H1 (cell line): ENCODE results near the gene NR5A2. TPM values are rescaled to one million over a fixed set of nuclear protein-coding genes. Genes with fewer than 3 reads are reported as not detected.

Experiments
- CTCF ChIA-PET: fragments of 300-600 bp; sonication (Branson Sonifier 250); formaldehyde crosslinking; loops from one replicate; lab custom pipeline; 2021; ENCODE audit not compliant: partially characterized antibody; lab: Charles Lee
- POLR2A ChIA-PET: fragments of 300-600 bp; sonication (Branson Sonifier 250); formaldehyde crosslinking; loops from one replicate; lab custom pipeline; 2021; ENCODE audit warnings: inconsistent platforms; ENCODE audit not compliant: partially characterized antibody; lab: Charles Lee
- DNase-seq, 2 experiments: peaks; one replicate each; pipeline versions ENCODE4 v3.0.0 to v3.0.0-alpha.2; 2010 to 2022; ENCODE audit warnings: low spot score in 2 of 2, low read depth in 1 of 2, mixed read lengths in 1 of 2
- FAIRE-seq: peaks from 2 replicates; lab custom pipeline; 2011; peaks lifted over from hg19 to GRCh38; lab: Jason Lieb, UNC
- H2AFZ ChIP-seq: 2 replicates; pipeline ENCODE4 v1.8.1; 2012; ENCODE audit warnings: low read length, inconsistent platforms
- H2AK5ac ChIP-seq: 2 replicates; pipeline ENCODE4 v1.6.1; 2013; ENCODE audit warnings: low read depth, low read length
- H2BK120ac ChIP-seq: replicated peaks from 2 replicates; pipeline ENCODE3; 2013; ENCODE audit warnings: low read depth, low read length, inconsistent platforms
- H2BK12ac ChIP-seq: 2 replicates; pipeline ENCODE4 v1.6.1; 2013; ENCODE audit warnings: low read depth, low read length
- H2BK15ac ChIP-seq: 2 replicates; pipeline ENCODE4 v1.6.1; 2013; ENCODE audit warnings: low read length
- H2BK20ac ChIP-seq: 2 replicates; pipeline ENCODE4 v1.6.1; 2013; ENCODE audit warnings: low read length
- H2BK5ac ChIP-seq: 2 replicates; pipeline ENCODE4 v1.6.1; 2013; ENCODE audit warnings: low read depth, low read length
- H3K14ac ChIP-seq: 2 replicates; pipeline ENCODE4 v1.6.1; 2013; ENCODE audit warnings: inconsistent platforms; ENCODE audit not compliant: insufficient read length
- H3K18ac ChIP-seq: 2 replicates; pipeline ENCODE4 v1.6.1; 2013; ENCODE audit warnings: low read length; ENCODE audit errors: extremely low read depth
- H3K23ac ChIP-seq: 2 replicates; pipeline ENCODE4 v1.6.1; 2013; ENCODE audit warnings: inconsistent platforms; ENCODE audit not compliant: insufficient read length
- H3K23me2 ChIP-seq: 2 replicates; pipeline ENCODE4 v1.6.1; 2013; ENCODE audit warnings: low read depth, low read length
- H3K27ac ChIP-seq: 2 replicates; pipeline ENCODE4 v1.6.1; 2011; ENCODE audit warnings: low read depth, low read length, inconsistent platforms
- H3K27me3 ChIP-seq, 4 experiments: replicated peaks in 1 of 4; 1 replicate in 1 of 4; 2 replicates in 3 of 4; pipeline versions ENCODE4 v1.6.1 to v1.8.1; 2011 to 2013; ENCODE audit warnings: low read length in 3 of 4, mild to moderate bottlenecking in 3 of 4, inconsistent platforms in 2 of 4, mixed read lengths in 2 of 4, moderate library complexity in 1 of 4; ENCODE audit not compliant: control insufficient read depth in 3 of 4, insufficient read depth in 3 of 4; ENCODE audit errors: extremely low read depth in 1 of 4
- H3K36me3 ChIP-seq, 4 experiments: 2 replicates each; pipeline versions ENCODE4 v1.6.1 to v1.8.1; 2011 to 2013; ENCODE audit warnings: mild to moderate bottlenecking in 4 of 4, low read length in 3 of 4, moderate library complexity in 2 of 4, control low read depth in 1 of 4, inconsistent platforms in 1 of 4; ENCODE audit not compliant: insufficient read depth in 4 of 4, control insufficient read depth in 2 of 4
- H3K4ac ChIP-seq: replicated peaks from 2 replicates; pipeline ENCODE3; 2013; ENCODE audit warnings: low read length, low read depth, mixed read lengths, inconsistent platforms; ENCODE audit not compliant: insufficient read length
- H3K4me1 ChIP-seq, 4 experiments: replicated peaks in 1 of 4; 1 replicate in 1 of 4; 2 replicates in 3 of 4; pipeline versions ENCODE4 v1.6.1 to v1.8.1; 2011 to 2013; ENCODE audit warnings: low read length in 3 of 4, inconsistent platforms in 2 of 4, mixed read lengths in 1 of 4; ENCODE audit not compliant: insufficient read depth in 4 of 4, control insufficient read depth in 3 of 4
- H3K4me2 ChIP-seq, 2 experiments: 2 replicates each; pipeline versions ENCODE4 v1.6.1 to v1.8.1; 2011 to 2013; ENCODE audit warnings: low read depth in 2 of 2, low read length in 2 of 2, control low read depth in 1 of 2, inconsistent platforms in 1 of 2, mild to moderate bottlenecking in 1 of 2; ENCODE audit not compliant: insufficient read depth in 1 of 2
- H3K4me3 ChIP-seq, 4 experiments: fragments of 200-600, 300-600 bp in 1 of 4; sonication (generic), shearing (Covaris generic), sonication (Bioruptor Twin) in 1 of 4; 2 replicates each; pipeline versions ENCODE4 v1.5.1 to v1.8.1; 2011 to 2016; ENCODE audit warnings: low read length in 4 of 4, low read depth in 3 of 4, control low read depth in 2 of 4, inconsistent platforms in 2 of 4, mild to moderate bottlenecking in 2 of 4, mixed read lengths in 1 of 4, moderate library complexity in 1 of 4; ENCODE audit not compliant: insufficient read depth in 2 of 4; ENCODE audit errors: extremely low read depth in 1 of 4
- H3K56ac ChIP-seq: replicated peaks from 2 replicates; pipeline ENCODE3; 2013; ENCODE audit warnings: low read depth, mild to moderate bottlenecking, mixed read lengths, low read length, inconsistent platforms; ENCODE audit not compliant: insufficient read length
- H3K79me1 ChIP-seq: 2 replicates; pipeline ENCODE4 v1.6.1; 2013; ENCODE audit warnings: low read depth, low read length, control low read depth
- H3K79me2 ChIP-seq, 2 experiments: 2 replicates each; pipeline versions ENCODE4 v1.6.1 to v1.8.1; 2012 to 2013; ENCODE audit warnings: low read length in 2 of 2, mild to moderate bottlenecking in 2 of 2, inconsistent platforms in 1 of 2; ENCODE audit not compliant: insufficient read depth in 2 of 2, control insufficient read depth in 1 of 2
- H3K9ac ChIP-seq, 4 experiments: replicated peaks in 1 of 4; 1 replicate in 1 of 4; 2 replicates in 3 of 4; pipeline versions ENCODE4 v1.6.1 to v1.8.1; 2011 to 2013; ENCODE audit warnings: low read depth in 3 of 4, low read length in 3 of 4, control low read depth in 2 of 4, mild to moderate bottlenecking in 2 of 4, moderate library complexity in 2 of 4, inconsistent platforms in 1 of 4; ENCODE audit errors: extremely low read depth in 1 of 4
- H3K9me3 ChIP-seq, 2 experiments: 2 replicates each; pipeline versions ENCODE4 v1.6.1 to v1.8.1; 2012 to 2013; ENCODE audit warnings: mild to moderate bottlenecking in 2 of 2, moderate library complexity in 2 of 2, control low read depth in 1 of 2, inconsistent platforms in 1 of 2, low read depth in 1 of 2, low read length in 1 of 2, mixed read lengths in 1 of 2; ENCODE audit not compliant: insufficient read depth in 2 of 2
- H4K20me1 ChIP-seq, 2 experiments: replicated peaks in 1 of 2; 2 replicates each; pipeline versions ENCODE3 to v1.8.1; 2011 to 2013; ENCODE audit warnings: inconsistent platforms in 2 of 2, low read length in 2 of 2, mild to moderate bottlenecking in 1 of 2; ENCODE audit not compliant: insufficient read depth in 2 of 2, control insufficient read depth in 1 of 2
- H4K5ac ChIP-seq: 2 replicates; pipeline ENCODE4 v1.6.1; 2013; ENCODE audit warnings: low read length, low read depth, mixed read lengths, inconsistent platforms; ENCODE audit not compliant: insufficient read length
- H4K8ac ChIP-seq: 2 replicates; pipeline ENCODE4 v1.8.0; 2013; ENCODE audit warnings: mild to moderate bottlenecking, moderate library complexity, low read length, inconsistent platforms; ENCODE audit not compliant: insufficient read depth; ENCODE audit errors: extremely low read depth
- H4K91ac ChIP-seq: replicated peaks from 2 replicates; pipeline ENCODE3; 2013; ENCODE audit warnings: low read length, mixed read lengths, inconsistent platforms; ENCODE audit not compliant: insufficient read length
- CBX5 ChIP-seq: fragments of 300-800, 300-1000 bp; sonication (generic); IDR thresholded peaks from 2 replicates; pipeline ENCODE4 v1.7.1; 2016; ENCODE audit warnings: antibody characterized with exemption, low read length, low read depth
- CTBP2 ChIP-seq: IDR thresholded peaks from 2 replicates; pipeline ENCODE4 v1.7.0; 2011; ENCODE audit warnings: borderline replicate concordance, mild to moderate bottlenecking, moderate library complexity, mixed read lengths, low read length; ENCODE audit not compliant: insufficient read depth, insufficient read length
- JUND ChIP-seq: IDR thresholded peaks from 2 replicates; pipeline ENCODE4 v1.6.1; 2011; ENCODE audit warnings: mild to moderate bottlenecking, improper control_type of control experiment, low read length
- KDM4A ChIP-seq: IDR thresholded peaks from one replicate; pipeline ENCODE4 v1.7.1; 2012; ENCODE audit warnings: low read depth, mild to moderate bottlenecking, moderate library complexity, low read length, inconsistent platforms; ENCODE audit not compliant: severe bottlenecking
- KDM5A ChIP-seq: fragments of 200-600 bp; IDR thresholded peaks from 2 replicates; pipeline ENCODE4 v1.7.1; 2012; ENCODE audit warnings: mild to moderate bottlenecking, low read length, inconsistent platforms, mixed read lengths
- NRF1 ChIP-seq: IDR thresholded peaks from 2 replicates; pipeline ENCODE4 v1.6.1; 2011; ENCODE audit warnings: mild to moderate bottlenecking, low read depth, low read length, improper control_type of control experiment
- POLR2A ChIP-seq, 2 experiments: IDR thresholded peaks; 1 replicate in 1 of 2; 2 replicates in 1 of 2; pipeline ENCODE4 v1.6.1; 2011; ENCODE audit warnings: low read depth in 2 of 2, low read length in 2 of 2, mild to moderate bottlenecking in 2 of 2; ENCODE audit errors: control extremely low read depth in 1 of 2
- SIX5 ChIP-seq: IDR thresholded peaks from 2 replicates; pipeline ENCODE4 v1.6.1; 2011; ENCODE audit warnings: mild to moderate bottlenecking, low read depth, low read length
- TAF1 ChIP-seq: IDR thresholded peaks from 2 replicates; pipeline ENCODE4 v1.6.1; 2011; ENCODE audit warnings: mild to moderate bottlenecking, low read depth, low read length
- WGBS, 2 experiments: shearing (Covaris generic) in 1 of 2; methylation state at CpG; one replicate each; pipeline versions ENCODE4 v1.1.6 to v1.1.7; 2013 to 2015; ENCODE audit warnings: low lambda C conversion rate in 2 of 2, mixed read lengths in 2 of 2, inconsistent platforms in 1 of 2, low coverage in 1 of 2, missing lambda C conversion rate in 1 of 2; ENCODE audit not compliant: insufficient replicate concordance in 2 of 2, insufficient coverage in 1 of 2, insufficient read length in 1 of 2; ENCODE audit errors: extremely low coverage in 1 of 2, missing lambda C conversion rate in 1 of 2; 5-methylcytosine and 5-hydroxymethylcytosine counted together
- polyA plus RNA-seq, 7 experiments: library from polyadenylated mRNA; depleted of rRNA in 3 of 7; stranded (reverse) in 5 of 7; unstranded in 2 of 7; fragments of >200 nt in 5 of 7; fragments of 200-250 nt in 2 of 7; gene quantifications; 1 replicate in 5 of 7; 2 replicates in 1 of 7; 4 replicates in 1 of 7; pipeline versions ENCODE4 v1.2.1 to v1.2.3, GENCODE V29; 2011 to 2013; ENCODE audit warnings: missing spikeins in 2 of 7, mixed read lengths in 2 of 7
- total RNA-seq: library from RNA; stranded (reverse); fragmentation: NEBNext Ultra II Directional; extraction: Animal tissue kit (Norgen Biotek cat#: 25700); gene quantifications from 2 replicates; pipeline ENCODE4 v1.2.1, GENCODE V29; 2021
- TF ChIP-seq, protein P1 (sequence below): IDR thresholded peaks from 2 replicates; pipeline ENCODE4 v1.6.1; 2011; ENCODE audit warnings: low read depth, mild to moderate bottlenecking, low read length; ENCODE audit not compliant: insufficient read depth
- TF ChIP-seq, protein P2 (sequence below), 3 experiments: IDR thresholded peaks; 1 replicate in 2 of 3; 2 replicates in 1 of 3; pipeline versions ENCODE4 v1.5.1 to v1.6.1; 2011; ENCODE audit warnings: low read length in 3 of 3, mild to moderate bottlenecking in 3 of 3, inconsistent platforms in 2 of 3, low read depth in 1 of 3, moderate library complexity in 1 of 3; ENCODE audit not compliant: insufficient read depth in 1 of 3; ENCODE audit errors: control extremely low read depth in 1 of 3

The NR5A2 gene
- total and polyA plus RNA-seq, 2 of the 8 experiments (the other 6 are each of a cell fraction or from before 2014, with no cell fraction given), result 1.7 to 11.6 TPM

DNA sequence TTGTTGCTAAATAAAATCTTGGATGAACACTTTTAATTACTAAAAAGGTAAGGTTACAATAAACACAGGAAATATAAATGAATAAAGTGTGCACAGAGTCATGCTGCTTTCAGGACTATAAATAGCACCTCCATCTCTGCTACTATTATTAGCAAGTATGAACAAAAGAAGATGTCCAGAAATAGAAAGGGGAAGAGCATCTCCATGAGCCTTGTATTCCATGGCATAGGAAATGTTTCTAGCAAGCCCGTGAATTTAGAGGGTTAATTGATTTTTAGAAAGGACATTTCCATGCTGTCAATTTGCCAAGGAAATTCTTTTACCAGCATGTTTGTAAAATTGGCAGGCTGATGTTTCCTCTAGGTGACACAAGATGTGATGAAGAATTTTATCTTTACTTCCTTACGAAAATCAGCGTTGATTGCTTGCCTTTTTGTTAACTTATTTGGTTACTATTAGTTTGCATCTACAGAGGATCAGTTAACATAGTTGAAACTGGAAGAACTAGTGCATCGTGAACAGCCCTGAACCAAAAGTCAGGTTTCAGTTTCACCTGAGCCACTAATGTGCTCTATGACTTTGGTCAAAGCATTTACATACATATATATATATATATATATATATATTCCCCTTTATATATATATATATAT, 45.3 kb downstream of the NR5A2 start:
- Histone ChIP-seq H3K4me3 (no peak overlapping the region), H2AK5ac (no peak overlapping the region), H2BK20ac (no peak overlapping the region), H3K4ac (no peak overlapping the region), H3K9me3 (no peaks in the 10 kb centered on the region), H3K27ac (no peak overlapping the region), H2BK5ac (no peak overlapping the region), H4K5ac (no peak overlapping the region), H3K18ac (no peak overlapping the region), H4K20me1 (no peaks in the 10 kb centered on the region), H3K79me2 (no peaks in the 10 kb centered on the region), H4K8ac (no peak overlapping the region), H3K23ac (no peak overlapping the region), H2AFZ (no peak overlapping the region), H3K9ac (no peak overlapping the region), H3K36me3 (no peaks in the 10 kb centered on the region), H2BK120ac (no peak overlapping the region), H3K4me2 (no peak overlapping the region), H3K23me2 (no peaks in the 10 kb centered on the region), H3K27me3 (no peaks in the 10 kb centered on the region), H3K14ac (no peak overlapping the region), H3K79me1 (no peaks in the 10 kb centered on the region), H3K4me1 (peaks cover 0 to 6% (median 5%) of the 10 kb centered on the region in 4 experiments; a peak in 4 of 7 replicates), H2BK12ac (no peak overlapping the region), H2BK15ac (no peak overlapping the region), H3K56ac (no peak overlapping the region), H4K91ac (no peak overlapping the region)
- WGBS, 2 experiments, result 94% methylated on average over 4 of the region's 4 CpGs; no CpG with 5 or more reads in 1 of the 2 experiments
- no peak for FAIRE-seq
- CTCF ChIA-PET, result no interaction called here
- POLR2A ChIA-PET, result no interaction called here
- DNase-seq, result no peak
- TF ChIP-seq, protein P1, sequence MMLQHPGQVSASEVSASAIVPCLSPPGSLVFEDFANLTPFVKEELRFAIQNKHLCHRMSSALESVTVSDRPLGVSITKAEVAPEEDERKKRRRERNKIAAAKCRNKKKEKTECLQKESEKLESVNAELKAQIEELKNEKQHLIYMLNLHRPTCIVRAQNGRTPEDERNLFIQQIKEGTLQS, result no peak
- TF ChIP-seq KDM4A, result no peak
- no peak for TF ChIP-seq POLR2A (IDR thresholded peaks at IDR 0.05; ENCODE audit: control extremely low read depth in 1 of 2, low read depth in 2 of 2, low read length in 2 of 2)
- no peak for TF ChIP-seq NRF1
- no peak for TF ChIP-seq KDM5A
- no peak for TF ChIP-seq CBX5
- no peak for TF ChIP-seq SIX5
- TF ChIP-seq, protein P2, sequence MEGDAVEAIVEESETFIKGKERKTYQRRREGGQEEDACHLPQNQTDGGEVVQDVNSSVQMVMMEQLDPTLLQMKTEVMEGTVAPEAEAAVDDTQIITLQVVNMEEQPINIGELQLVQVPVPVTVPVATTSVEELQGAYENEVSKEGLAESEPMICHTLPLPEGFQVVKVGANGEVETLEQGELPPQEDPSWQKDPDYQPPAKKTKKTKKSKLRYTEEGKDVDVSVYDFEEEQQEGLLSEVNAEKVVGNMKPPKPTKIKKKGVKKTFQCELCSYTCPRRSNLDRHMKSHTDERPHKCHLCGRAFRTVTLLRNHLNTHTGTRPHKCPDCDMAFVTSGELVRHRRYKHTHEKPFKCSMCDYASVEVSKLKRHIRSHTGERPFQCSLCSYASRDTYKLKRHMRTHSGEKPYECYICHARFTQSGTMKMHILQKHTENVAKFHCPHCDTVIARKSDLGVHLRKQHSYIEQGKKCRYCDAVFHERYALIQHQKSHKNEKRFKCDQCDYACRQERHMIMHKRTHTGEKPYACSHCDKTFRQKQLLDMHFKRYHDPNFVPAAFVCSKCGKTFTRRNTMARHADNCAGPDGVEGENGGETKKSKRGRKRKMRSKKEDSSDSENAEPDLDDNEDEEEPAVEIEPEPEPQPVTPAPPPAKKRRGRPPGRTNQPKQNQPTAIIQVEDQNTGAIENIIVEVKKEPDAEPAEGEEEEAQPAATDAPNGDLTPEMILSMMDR (IDR thresholded peaks at IDR 0.05; ENCODE audit: control extremely low read depth in 1 of 3, insufficient read depth in 1 of 3, low read depth in 1 of 3, low read length in 3 of 3), result no peak
- no peak for TF ChIP-seq CTBP2
- no peak for TF ChIP-seq JUND
- no peak for TF ChIP-seq TAF1
